HG03558 (cell line): ENCODE results near the gene MRPS10.
"Not testable (repeated sequence)": the region's sequence is repeated elsewhere in the genome, so short reads cannot be mapped to it uniquely, and the experiment has no call there.

Experiments
- ATAC-seq: cut with Tn5 transposase; IDR thresholded peaks from one replicate; pipeline ENCODE4 v1.9.1; 2021; ENCODE audit warnings: moderate number of reproducible peaks; ENCODE audit not compliant: unreplicated experiment; ENCODE audit errors: extremely low read depth

Gene MRPS10

DNA sequence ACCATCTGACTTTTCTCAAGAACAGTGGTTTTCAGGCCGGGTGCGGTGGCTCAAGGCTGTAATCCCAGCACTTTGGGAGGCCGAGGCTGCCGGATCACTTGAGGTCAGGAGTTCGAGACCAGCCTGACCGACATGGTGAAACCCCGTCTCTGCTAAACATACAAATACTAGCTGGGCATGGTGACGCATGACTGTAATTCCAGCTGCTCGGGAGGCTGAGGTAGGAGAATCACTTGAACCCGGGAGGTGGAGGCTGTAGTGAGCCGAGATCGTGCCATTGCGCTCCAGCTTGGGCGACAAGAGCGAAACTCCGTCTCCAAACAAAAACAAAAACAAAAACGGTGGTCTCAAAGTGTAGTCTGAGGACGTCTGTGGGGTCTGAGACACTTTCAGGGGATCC, 1.2 kb downstream of the MRPS10 start:
- ATAC-seq, result not testable (repeated sequence)

DNA sequence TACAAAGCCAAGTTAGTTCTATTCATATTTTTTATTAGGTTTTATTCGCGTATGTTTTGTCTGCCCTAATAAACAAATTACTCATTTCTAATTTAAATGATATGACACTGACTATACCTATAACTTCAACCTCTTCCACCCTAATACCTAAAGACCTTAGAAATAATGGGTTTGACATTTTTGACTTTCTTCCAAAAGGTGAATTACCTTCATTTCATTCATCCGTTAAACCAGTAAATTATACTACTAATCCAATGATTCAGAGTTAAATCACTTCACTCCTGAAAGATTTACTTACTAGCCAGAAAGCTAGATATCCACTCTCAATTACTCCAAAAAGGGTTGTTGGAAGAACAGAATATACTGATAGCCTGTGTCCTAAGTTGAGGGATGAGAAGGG, 5.2 kb downstream of the MRPS10 start:
- ATAC-seq, result no peak

DNA sequence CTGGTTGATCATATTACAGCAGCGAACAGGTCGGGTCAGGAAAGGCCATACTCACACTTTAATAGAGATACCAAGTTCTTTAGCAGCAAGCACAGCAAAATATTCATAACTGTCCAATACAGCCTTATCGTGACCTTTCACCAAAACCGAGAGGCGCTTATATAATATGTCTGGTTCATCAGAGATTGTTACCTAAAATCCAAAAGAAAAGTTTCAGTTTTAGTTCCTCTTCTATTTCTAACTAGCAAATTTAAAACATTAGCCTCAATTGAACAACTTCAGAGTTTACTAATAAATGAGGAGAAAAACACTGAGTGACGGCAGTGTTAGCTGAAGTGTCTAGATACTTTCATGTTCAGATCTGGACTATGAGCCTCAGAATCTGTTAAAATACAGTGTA, 5.9 kb downstream of the MRPS10 start:
- ATAC-seq, result no peak

DNA sequence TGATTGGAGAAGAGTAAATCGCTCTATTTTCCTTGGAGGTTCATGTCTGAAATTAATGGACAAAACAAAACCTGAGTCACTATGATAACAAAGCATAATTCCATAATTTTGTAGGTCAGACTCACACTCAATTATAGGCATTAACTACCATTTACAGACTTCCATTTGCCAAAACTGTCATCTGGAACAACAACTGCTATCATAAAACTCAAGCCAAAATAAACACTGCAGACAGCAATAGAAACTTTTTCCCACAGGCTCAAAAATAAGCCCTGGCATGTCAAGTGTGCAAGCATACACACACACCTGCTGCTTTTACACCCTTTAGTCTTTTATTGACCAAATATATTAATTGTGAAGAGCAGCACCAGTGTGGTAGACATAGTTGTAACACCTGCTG, 7.1 kb downstream of the MRPS10 start:
- ATAC-seq, result no peak

DNA sequence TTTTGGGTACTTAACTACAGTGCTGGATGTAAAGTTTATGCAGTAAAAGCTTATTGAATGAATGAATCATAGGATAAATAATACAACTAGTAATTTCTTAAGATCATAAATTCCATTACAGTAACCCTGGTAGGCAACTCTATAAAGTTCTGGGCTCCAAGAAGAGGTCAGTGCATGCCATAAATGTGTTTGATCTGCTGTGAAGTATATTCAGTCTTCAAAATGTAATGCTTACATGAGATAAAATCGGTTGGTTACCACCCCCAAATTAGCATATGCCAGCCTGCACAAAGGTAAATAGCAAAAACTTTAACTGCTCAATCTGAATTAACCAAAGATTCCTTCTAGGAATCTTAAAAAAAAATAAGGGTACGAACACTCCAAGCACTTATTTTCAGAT, 10.1 kb downstream of the MRPS10 start:
- not testable (repeated sequence) for ATAC-seq

DNA sequence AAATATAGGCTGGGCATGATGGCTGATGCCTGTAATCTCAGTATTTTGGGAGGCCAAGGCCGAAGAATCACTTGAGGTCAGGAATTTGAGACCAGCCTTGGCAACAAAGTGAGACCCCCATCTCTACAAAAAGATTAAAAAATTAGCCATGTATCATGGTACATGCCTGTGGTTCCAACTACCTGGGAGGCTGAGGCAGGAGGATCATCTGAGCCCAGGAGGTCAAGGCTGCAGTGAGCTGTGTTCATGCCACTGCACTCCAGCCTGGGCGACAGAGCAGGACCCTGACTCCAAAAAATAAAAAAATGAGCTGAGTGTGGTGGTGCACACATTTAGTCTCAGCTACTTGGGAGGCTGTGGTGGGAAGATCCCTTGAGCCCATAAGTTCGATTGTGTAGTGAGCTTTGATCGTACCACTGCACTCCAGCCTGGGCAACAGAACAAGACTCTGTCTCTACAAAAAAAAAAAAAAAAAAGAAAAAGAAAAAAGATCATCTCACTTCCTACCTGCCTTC, 12.8 kb downstream of the MRPS10 start:
- no peak for ATAC-seq

DNA sequence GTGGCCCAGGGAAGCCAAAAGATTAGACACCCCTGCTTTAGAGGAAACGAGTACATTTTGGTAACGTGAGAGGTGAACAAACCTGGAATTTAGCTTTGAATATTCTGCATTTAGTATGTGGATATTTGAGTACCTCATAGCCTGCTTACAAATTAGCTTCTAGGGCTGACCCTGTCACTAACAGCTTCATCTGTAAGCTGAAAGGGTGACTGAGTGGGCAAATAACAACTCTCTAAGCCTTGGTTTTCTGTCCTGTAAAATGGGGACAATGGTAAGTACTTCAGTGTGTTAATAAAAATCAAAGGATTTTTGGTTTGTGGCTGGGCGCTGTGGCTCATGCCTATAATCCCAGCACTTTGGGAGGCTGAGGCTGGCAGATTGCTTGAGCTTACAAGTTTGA, 14.5 kb downstream of the MRPS10 start:
- ATAC-seq, result no peak

DNA sequence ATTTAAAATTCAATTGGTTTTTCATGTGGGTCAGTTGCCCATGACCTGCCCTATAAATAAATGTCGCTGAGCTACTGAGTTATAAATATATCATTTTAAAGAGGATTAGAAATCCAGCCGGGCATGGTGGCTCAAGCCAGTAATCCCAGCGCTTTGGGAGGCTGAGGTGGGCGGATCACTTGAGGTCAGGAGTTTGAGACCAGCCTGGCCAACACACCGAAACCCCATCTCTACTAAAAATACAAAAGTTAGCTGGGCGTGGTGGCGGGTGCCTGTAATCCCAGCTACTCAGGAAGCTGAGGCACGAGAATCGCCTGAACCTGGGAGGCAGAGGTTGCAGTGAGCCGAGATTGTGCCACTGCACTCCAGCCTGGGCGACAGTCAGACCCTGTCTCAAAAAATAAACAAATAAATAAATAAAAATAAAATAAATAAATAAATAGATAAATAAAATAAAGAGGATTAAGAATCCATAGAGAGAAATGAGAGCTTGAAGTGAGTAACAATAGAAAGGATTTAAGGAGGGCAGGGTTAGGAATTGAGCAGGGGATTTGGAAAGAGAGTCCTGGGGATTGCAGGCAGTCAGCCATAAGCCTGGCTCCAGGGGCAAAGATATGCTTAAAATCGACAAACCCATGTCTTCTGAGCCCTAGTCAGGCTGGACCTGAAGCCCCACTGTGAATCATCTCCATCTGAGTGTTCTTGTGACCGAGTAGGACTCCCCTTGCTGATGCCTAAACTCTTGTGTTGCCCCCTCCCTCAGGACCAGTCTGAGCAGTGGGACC, 15.3 kb downstream of the MRPS10 start:
- ATAC-seq, result not testable (repeated sequence)

DNA sequence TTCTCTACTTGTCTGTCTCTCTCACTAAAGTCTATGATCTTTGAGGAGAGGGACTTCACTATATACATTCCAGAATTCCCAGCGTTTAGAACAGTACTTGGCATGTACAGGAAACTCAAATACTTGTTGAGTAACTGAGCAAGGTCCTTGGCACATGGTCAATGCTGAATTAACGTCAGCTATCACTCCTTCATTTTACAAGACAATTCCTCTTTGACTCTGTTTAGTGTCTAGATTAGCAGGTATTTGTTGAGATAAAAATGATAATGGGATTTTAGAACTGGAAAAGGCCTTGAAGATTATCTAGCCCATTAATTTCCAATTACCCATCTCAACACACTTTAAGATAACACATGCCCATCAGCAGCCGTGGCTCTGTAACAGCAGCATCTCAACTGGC, 16.3 kb downstream of the MRPS10 start:
- ATAC-seq, result no peak

DNA sequence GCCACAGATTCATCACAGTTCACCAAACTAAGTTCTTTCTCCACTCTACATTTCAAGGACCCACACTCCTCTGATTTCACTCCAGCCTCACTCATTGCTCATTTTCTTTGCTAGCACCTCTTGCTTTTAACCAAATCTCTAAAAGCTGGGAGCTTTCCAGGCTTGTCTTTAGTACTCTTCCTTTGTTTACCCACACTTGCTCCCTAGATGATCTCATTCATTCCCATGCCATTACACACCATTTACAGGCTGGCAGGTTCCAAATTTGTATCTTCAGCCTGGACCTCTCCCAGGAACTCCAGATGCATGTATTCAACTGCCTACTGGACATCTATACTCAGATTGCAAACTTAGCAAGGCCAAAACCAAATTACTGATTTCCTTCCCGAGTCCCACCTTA, 17.6 kb downstream of the MRPS10 start:
- ATAC-seq, result no peak

DNA sequence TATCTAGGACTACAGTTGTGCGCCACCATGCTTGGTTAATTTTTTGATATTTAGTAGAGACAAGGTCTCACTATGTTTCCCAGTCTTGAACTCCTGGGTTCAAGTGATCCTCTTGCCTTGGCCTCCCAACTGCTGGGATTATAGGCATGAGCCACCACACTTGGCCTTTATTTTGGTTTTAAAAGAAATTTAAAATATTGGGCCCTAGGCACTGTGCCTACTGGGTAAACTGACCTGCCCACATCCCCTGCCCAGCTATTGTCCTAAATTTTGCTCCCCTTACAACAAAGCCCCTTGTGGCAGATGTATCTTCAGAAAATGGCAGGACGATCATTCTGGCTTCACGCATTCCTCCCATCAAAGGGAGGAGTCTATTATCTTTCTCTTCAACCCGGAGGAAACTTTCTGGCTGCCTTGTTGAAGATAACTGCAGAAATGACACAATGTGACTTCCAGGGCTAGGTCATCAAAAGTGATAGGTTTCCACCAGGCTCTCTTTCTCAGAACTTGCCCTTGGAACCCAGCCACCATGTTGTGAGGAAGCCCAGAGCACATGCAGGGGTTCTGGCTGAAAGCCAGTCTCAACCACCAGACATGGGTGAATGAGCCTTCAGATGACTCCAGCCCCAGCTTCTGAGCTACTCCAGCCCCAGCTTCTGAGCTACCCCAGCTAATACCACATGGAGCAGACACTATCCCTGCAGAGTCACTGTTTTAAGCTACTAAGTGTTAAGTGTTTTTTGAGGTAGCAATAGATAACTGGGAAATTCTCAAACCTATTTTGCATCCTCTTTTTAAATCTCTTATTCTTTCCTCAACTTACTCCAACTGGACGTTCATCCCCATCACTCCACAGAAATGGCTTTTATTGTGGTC, 18.3 kb downstream of the MRPS10 start:
- ATAC-seq, result no peak

DNA sequence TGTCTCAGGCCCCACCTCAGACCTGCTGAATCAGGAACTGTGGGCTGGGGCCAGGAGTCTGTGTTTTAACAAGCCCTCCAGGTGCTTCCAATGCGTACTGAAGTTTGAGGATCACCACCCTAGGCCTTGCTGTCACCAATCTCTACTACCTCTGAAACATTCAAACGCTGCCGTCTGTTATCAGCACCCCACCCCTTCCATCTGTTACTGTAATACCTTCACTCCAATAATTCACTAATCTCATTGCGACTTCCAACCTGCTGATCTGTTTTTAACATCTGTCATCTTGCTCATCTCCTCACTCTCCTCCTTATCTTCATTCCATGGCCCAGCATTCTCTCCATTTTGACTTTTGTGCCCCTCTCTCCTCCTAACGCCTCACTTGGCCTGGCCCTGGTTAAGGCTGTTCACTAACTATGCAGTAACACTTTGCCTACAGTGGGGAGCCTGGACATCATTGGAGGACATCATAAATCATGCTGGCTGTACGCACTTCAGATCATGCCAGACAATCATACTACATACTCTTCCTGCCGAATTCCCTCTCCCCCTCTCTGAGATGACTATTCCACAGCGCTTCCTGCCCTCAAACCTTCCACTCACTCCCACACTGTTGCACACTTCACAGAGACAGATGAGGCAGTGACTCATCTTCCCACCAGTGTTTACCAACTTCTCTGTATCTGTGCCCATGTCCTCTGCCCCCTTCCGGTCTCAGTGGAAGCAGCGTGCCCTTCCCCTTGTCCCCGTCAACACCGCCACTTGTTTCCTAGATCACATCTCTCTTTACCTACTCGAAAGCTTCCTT, 19.9 kb downstream of the MRPS10 start:
- no peak for ATAC-seq

DNA sequence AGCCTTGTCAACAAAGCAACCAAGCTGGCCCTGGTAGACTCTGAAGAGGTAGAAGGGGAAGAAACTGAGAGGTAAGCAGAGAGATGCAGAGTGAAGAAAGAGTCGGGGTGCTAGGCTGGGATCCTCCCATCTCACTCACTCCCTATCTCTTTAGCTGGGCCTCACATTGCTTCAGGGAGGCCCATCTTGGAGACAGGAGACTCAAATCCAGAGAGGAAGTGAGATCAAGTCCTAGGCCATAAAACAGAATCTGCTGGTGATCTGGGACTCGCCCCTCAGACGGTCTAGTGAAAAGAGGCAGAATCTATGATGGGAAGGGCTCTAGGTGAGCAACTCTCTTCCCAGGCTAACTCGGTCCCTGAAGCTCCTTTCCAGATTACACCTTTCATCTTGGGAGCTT, 22.2 kb downstream of the MRPS10 start:
- ATAC-seq, result no peak

DNA sequence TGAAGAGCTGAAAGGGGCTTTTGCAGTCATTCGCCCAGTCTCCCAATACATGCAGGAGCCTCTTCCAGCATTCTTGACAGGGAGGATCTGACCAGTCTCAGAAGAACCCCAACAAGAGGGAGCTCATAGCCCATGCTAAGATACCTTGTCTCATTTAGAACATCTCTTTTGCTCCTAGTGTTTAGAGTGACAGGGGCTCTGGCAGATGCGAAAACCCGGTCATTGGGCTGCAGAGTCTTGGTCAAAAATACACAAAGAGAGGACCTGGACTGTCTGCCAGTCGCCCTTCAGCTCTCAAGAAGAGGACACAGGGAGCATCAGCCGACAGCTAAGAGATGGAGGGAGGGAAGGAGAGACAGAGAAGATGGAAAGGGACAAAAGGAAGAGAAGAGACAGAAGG, 23.6 kb downstream of the MRPS10 start:
- ATAC-seq, result no peak

DNA sequence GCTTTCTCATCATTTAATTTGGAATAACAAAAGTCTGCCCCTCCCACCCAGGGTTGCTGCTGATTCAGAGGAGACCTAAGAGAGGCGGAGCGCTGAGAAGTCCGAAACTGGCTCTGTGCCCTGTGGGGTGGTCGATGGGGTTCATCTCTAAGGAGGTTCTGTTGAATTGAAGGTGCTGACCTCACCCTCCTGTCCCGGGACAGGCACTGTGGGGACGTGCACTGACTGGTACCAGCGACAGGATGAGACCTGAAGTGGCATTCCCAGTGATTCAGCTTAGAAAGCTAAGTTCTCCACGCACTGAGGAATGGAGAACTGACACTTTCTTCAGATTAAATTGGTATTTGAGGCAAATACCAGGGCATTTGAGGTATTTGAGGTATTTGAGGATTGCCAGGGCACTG, 24.2 kb downstream of the MRPS10 start:
- no peak for ATAC-seq

DNA sequence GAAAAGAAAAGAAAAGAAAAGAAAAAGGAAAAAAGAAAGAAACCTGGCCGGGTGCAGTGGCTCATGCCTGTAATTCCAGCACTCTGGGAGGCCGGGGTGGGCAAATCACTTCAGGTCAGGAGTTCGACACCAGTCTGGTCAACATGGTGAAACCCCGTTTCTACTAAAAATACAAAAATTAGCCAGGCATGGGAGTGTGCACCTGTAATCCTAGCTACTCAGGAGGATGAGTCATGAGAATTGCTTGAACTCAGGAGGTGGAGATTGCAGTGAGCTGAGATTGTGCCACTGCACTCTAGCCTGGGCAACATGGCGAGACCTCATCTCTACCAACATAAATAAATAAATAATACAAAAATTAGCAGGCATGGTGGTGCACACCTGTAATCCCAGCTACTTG, 25.3 kb downstream of the MRPS10 start:
- ATAC-seq, result not testable (repeated sequence)

DNA sequence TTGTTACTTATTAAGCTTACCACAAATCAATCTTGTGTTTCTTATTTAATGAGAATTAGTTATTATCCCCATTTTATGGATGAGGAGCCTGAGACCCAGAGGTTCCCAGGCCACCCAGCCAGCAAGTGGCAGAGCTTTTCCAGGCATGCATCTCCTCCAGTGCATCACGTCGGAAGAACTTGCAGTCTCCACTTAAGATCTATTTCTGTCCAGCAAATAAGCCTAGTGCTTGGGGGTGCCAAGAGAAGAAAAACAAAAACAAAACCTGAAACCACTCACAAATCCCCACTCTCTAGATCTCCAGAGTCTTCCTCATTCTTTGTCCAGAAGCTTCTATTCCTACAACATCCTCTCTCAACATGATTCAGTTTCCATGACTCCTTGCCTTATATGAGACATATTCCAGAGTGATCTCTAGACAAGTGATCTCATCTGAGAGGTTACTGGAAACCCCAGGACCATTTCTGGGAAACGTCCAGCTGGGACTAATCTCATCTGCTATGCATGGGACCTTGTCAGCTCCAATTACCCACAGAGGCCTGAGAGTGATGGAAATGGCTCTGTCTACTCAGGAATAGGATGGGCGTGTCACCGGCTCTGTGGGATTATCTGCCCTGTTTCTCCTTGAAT, 27.0 kb downstream of the MRPS10 start:
- no peak for ATAC-seq

DNA sequence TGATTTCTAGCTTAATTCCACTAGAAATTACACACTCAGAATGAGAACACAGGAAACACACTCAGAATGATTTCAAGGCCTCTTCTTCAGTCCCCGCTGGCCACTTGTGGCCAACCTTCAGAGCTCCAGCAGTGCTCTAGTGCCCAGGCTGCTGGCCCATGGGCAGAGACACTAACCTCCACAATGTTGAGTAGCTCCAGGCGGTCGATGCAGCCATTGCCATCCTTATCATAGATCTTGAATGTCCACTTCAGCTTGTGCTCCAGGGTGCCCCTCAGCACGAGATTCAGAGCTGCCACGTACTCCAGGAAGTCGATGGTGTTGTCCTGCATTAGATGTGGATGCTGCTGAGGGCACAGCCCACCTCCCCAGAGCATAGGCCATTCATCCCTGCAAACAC, 29.3 kb downstream of the MRPS10 start:
- ATAC-seq, result no peak

DNA sequence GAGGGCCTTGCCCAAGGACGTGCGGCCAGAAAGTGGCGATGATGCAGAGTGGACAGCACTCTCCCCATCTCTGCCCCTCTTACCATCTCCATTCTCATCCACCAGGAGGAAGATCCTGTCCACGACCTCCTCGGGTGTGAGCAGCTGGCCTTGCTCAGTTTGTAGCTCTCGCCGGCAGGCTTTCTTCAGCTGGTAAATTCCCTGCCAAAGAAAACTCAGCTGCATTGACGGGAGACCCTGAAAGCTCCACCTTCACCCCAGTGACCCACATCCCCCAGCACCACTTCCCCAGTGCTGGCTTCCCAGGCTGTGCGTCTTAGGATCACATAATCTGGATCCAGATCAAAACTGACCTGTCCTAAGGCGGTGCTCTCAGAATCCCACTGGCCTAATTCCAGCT, 32.1 kb downstream of the MRPS10 start:
- no peak for ATAC-seq

DNA sequence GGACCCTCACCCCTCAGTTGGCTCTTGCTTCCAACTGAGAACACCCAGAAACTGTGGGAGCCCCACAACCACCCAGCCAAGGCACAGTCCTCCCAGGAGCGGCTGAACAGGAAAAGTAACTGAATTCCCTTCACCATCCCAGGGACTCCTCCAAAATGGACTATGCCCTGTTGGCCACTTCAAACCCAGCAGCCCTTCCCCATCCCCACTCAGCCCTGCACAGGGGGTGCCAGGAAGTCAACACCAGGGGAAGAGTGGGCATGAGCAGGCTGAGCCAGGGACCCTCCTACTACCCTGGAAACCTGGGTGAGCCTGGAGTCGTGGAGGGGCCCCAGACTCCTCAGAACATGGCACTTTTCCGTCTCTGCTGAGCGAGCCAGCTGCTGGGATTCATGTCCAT, 33.2 kb downstream of the MRPS10 start:
- no peak for ATAC-seq
